ENCODE data around the gene MTMR2. TPM values are rescaled to one million over a fixed set of nuclear protein-coding genes. Genes with fewer than 3 reads are reported as not detected.

Gene MTMR2
- total and polyA plus RNA-seq, 9 of the 15 experiments (the other 6 are each of a cell fraction or from before 2014, with no cell fraction given), result 12.6 to 35.8 (median 25.2) TPM

GRCh38 chr11:95968585-95968984 is 44.7 kb upstream of the MTMR2 start:
- DNase-seq (ENCODE audit: extremely low read depth in 1 of 4, low spot score in 3 of 4) (peak in 1 of 4 experiments; percentile 25), FAIRE-seq (no peak), ATAC-seq (no peak)
- intact Hi-C loops (cut with micrococcal nuclease) (loop anchor here (1.0 kb wide), 1 partner anchor 119 kb away; no protein-coding TSS in a partner anchor), in situ Hi-C loops (cut with MboI) (no loop called here)
- TF ChIP-seq RAD21 (CRISPR knock-in tag; conservative IDR thresholded peaks at IDR 0.05 in 1 of 2, IDR thresholded peaks at IDR 0.05 in 1 of 2) (peak in 1 of 2 experiments; percentile 48; a peak in 2 of 4 replicates), ZNF175 (CRISPR knock-in tag; IDR thresholded peaks at IDR 0.05; ENCODE audit: low read depth) (no peak), SMC3 (conservative IDR thresholded peaks at IDR 0.05; ENCODE audit: insufficient read depth, low read depth, low read length) (peak; percentile 29; the same call in 1 of the 2 replicates), REST (IDR thresholded peaks at IDR 0.05; ENCODE audit: borderline replicate concordance) (peak; percentile 15; the same call in 1 of the 2 replicates), REST (CRISPR knock-in tag; IDR thresholded peaks at IDR 0.05; ENCODE audit: low read depth) (no peak), CTCF (IDR thresholded peaks at IDR 0.05 in 2 of 3, conservative IDR thresholded peaks at IDR 0.05 in 1 of 3; ENCODE audit: insufficient read depth in 2 of 3, low read depth in 1 of 3, low read length in 3 of 3) (peak; percentile 23 to 47 (median 35); a peak in 3 of 6 replicates)
- Histone ChIP-seq H3K9me3 (replicated peaks; ENCODE audit: control insufficient read depth, insufficient read depth, low read depth, low read length) (no peaks in the 10 kb centered on the region), H4K20me1 (replicated peaks; ENCODE audit: control insufficient read depth, insufficient read depth, low read length) (no peaks in the 10 kb centered on the region), H3K36me3 (ENCODE audit: control insufficient read depth, insufficient read depth, low read length) (no peaks in the 10 kb centered on the region), H3K4me3 (no peak overlapping the region), H3K27me3 (ENCODE audit: control insufficient read depth in 2 of 2, insufficient read depth in 2 of 2, low read length in 2 of 2) (no peaks in the 10 kb centered on the region), H3K4me1 (replicated peaks in 1 of 2; ENCODE audit: control insufficient read depth in 2 of 2, insufficient read depth in 2 of 2, low read length in 2 of 2) (peaks cover 0 to 5% of the 10 kb centered on the region in 2 experiments; a peak in 3 of 5 replicates), H3K4me2 (ENCODE audit: insufficient read depth, low read length) (no peak overlapping the region), H3K9me1 (ENCODE audit: control insufficient read depth, insufficient read depth, low read length) (no peaks in the 10 kb centered on the region), H3K79me2 (ENCODE audit: control insufficient read depth, insufficient read depth, low read length) (no peaks in the 10 kb centered on the region), H3K27ac (ENCODE audit: extremely low read depth, low read depth, low read length) (no peak overlapping the region), H3K9ac (ENCODE audit: insufficient read depth in 1 of 2, low read depth in 2 of 2, low read length in 2 of 2) (no peak overlapping the region), H2AFZ (ENCODE audit: low read depth, low read length) (no peak overlapping the region)
- ChIA-PET CTCF (ENCODE audit: low intra/inter-chr PET ratio) (no interaction called here), POLR2A (interaction anchor here (1.1 kb wide), 1 partner anchor 16 kb away, joined by 3 read pairs; no protein-coding TSS in a partner anchor)
- WGBS (ENCODE audit: insufficient coverage, low coverage, missing lambda C conversion rate), result 6% methylated on average over 1 of the region's 1 CpG
- BruUV-seq (replicated peaks), result no TSS peak
